ENCODE data around the gene DVL3. TPM values are rescaled to one million over a fixed set of nuclear protein-coding genes. Genes with fewer than 3 reads are reported as not detected.

The DVL3 gene
- total and polyA plus RNA-seq, 4 donors, result 8.6 to 26.3 (median 17.4) TPM

DNA sequence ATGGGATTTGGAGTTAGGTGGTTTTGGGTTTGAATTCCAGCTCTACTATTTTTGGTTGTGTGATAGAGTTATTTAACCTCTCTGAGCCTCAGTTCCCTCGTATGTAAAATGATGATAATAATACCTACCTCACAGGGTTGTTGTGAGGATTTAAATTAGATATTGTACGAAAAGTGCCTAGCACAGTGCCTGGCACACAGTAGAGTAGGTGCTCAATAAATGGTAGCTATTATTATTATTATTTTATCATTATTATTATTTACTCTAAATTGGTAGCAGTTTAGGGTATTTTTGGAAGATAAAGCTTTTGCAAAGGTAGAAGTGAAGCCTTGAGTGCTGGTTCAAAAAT is 18.2 kb downstream of the DVL3 start:
- Histone ChIP-seq H3K4me3 (ENCODE audit: low read depth in 1 of 3, low read length in 3 of 3) (no peak overlapping the region), H3K27ac (ENCODE audit: low read depth in 1 of 2, low read length in 2 of 2) (no peak overlapping the region), H3K36me3 (ENCODE audit: control insufficient read depth in 4 of 4, insufficient read depth in 3 of 4, low read depth in 1 of 4, low read length in 3 of 4) (peaks cover 12 to 35% (median 14%) of the 10 kb centered on the region in 4 donors), H3K4me1 (ENCODE audit: control insufficient read depth in 4 of 4, insufficient read depth in 4 of 4, low read length in 3 of 4) (peaks cover 6 to 29% (median 19%) of the 10 kb centered on the region in 4 donors), H3K27me3 (ENCODE audit: control insufficient read depth in 4 of 4, insufficient read depth in 4 of 4, low read length in 3 of 4) (no peaks in the 10 kb centered on the region), H3K9ac (ENCODE audit: low read depth in 1 of 2, low read length in 2 of 2) (no peak overlapping the region), H3K9me3 (ENCODE audit: control insufficient read depth in 4 of 4, low read length in 3 of 4) (no peaks in the 10 kb centered on the region)
- DNase-seq (ENCODE audit: low spot score), result no peak
- no peak for TF ChIP-seq NR2F2 (IDR thresholded peaks at IDR 0.05)
- 93% methylated on average over 2 of the region's 2 CpGs for WGBS

DNA sequence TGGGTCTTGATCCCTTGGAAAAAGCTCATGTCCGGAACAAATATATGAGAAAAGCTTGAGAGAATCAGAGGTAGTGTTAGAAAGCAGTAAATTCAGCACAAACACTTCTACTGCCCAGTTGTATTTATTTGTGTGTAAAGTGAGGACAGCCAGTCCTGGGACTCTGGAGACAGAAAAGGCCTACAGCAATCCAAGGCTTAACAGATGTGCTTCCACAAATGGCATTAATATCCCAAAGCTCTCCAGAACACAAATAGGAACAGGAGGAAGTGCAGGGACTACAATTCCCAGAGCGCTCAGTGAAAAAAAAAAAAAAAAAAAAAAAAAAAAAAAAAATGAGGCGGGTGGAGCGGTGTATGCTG is 19.1 kb downstream of the DVL3 start:
- H3K27me3 ChIP-seq (ENCODE audit: control insufficient read depth in 4 of 4, insufficient read depth in 4 of 4, low read length in 3 of 4), result no peaks in the 10 kb centered on the region
- no peak for DNase-seq (ENCODE audit: low spot score)
- WGBS, result 22% methylated on average over 4 of the region's 4 CpGs
- H3K4me1 ChIP-seq (ENCODE audit: control insufficient read depth in 4 of 4, insufficient read depth in 4 of 4, low read length in 3 of 4), result peaks cover 6 to 29% (median 19%) of the 10 kb centered on the region in 4 donors
- H3K27ac ChIP-seq (ENCODE audit: low read depth in 1 of 2, low read length in 2 of 2), result no peak overlapping the region
- no peaks in the 10 kb centered on the region for H3K9me3 ChIP-seq (ENCODE audit: control insufficient read depth in 4 of 4, low read length in 3 of 4)
- peaks cover 7 to 37% (median 17%) of the 10 kb centered on the region in 4 donors for H3K36me3 ChIP-seq (ENCODE audit: control insufficient read depth in 4 of 4, insufficient read depth in 3 of 4, low read depth in 1 of 4, low read length in 3 of 4)
- no peak overlapping the region for H3K4me3 ChIP-seq (ENCODE audit: low read depth in 1 of 3, low read length in 3 of 3)
- no peak overlapping the region for H3K9ac ChIP-seq (ENCODE audit: low read depth in 1 of 2, low read length in 2 of 2)
- TF ChIP-seq FOXA1 (IDR thresholded peaks at IDR 0.05) (no peak), JUND (IDR thresholded peaks at IDR 0.05) (peak in 1 of 2 donors; percentile 31), HNF4A (conservative IDR thresholded peaks at IDR 0.05) (peak in 1 of 2 donors; percentile 13), EGR1 (IDR thresholded peaks at IDR 0.05; ENCODE audit: low read depth in 2 of 2) (no peak), HNF4G (IDR thresholded peaks at IDR 0.05) (no peak)
- TF ChIP-seq, protein P1, sequence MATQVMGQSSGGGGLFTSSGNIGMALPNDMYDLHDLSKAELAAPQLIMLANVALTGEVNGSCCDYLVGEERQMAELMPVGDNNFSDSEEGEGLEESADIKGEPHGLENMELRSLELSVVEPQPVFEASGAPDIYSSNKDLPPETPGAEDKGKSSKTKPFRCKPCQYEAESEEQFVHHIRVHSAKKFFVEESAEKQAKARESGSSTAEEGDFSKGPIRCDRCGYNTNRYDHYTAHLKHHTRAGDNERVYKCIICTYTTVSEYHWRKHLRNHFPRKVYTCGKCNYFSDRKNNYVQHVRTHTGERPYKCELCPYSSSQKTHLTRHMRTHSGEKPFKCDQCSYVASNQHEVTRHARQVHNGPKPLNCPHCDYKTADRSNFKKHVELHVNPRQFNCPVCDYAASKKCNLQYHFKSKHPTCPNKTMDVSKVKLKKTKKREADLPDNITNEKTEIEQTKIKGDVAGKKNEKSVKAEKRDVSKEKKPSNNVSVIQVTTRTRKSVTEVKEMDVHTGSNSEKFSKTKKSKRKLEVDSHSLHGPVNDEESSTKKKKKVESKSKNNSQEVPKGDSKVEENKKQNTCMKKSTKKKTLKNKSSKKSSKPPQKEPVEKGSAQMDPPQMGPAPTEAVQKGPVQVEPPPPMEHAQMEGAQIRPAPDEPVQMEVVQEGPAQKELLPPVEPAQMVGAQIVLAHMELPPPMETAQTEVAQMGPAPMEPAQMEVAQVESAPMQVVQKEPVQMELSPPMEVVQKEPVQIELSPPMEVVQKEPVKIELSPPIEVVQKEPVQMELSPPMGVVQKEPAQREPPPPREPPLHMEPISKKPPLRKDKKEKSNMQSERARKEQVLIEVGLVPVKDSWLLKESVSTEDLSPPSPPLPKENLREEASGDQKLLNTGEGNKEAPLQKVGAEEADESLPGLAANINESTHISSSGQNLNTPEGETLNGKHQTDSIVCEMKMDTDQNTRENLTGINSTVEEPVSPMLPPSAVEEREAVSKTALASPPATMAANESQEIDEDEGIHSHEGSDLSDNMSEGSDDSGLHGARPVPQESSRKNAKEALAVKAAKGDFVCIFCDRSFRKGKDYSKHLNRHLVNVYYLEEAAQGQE (IDR thresholded peaks at IDR 0.05), result no peak

DNA sequence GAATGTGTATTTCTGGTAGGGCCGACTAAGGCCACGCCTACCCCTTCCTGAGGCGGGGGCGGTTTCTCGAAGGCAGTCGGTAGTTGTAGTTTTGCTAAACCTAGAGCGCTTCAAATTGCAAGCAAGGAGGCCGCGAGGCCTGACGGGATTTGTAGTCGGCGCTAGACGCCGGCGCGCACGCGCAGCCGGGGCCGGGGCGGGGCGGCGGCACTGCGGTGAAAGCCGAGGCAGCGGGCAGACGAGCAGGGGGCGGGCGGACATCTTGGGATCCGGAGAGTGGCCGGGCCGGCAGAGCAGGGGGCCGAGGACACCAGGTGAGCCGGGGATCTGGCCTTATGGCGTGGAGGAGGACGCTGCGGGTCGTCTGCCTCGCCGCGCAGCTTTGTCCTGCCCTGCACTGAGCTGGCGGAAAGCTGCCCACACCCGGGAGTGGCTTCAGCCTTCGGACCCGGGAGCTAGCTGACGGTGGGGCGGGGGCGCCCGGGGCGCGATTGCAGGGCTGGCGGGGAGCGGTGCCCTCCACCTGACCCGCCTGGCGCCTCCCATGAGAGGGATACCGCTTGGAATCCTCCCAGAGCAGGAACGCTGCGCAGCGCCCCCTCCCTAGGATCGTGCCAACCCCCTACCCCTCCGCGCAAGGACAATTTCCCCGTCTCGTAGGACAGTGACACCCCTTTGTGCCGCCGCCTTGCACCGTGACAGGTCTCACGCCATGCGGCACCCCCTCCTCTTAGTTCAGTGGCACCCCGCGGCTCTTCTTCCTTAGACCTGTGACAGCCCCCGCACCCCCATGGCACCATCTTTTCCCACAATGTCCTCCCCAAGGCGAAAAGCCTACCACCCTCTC is 19.7 kb downstream of the DVL3 start, which contains the start of gene AP2M1:
Gene AP2M1, plus strand, starts transcription at position 210 of the 847 bp plus-strand sequence. CDS start 2,139 bp downstream, outside the sequence.
- H3K36me3 ChIP-seq (ENCODE audit: control insufficient read depth in 4 of 4, insufficient read depth in 3 of 4, low read depth in 1 of 4, low read length in 3 of 4), result peaks cover 10 to 38% (median 21%) of the 10 kb centered on the region in 4 donors
- WGBS, result under 1% methylated on average over 73 of the region's 73 CpGs
- TF ChIP-seq EGR1 (IDR thresholded peaks at IDR 0.05; ENCODE audit: low read depth in 2 of 2) (peak; percentile 97 to 99), SP1 (IDR thresholded peaks at IDR 0.05) (peak; percentile 83), NR2F2 (IDR thresholded peaks at IDR 0.05) (no peak), YY1 (IDR thresholded peaks at IDR 0.05) (peak; percentile 78), HNF4G (IDR thresholded peaks at IDR 0.05) (no peak), GABPA (IDR thresholded peaks at IDR 0.05 in 1 of 2, conservative IDR thresholded peaks at IDR 0.05 in 1 of 2) (peak in 1 of 2 donors; percentile 82), JUND (IDR thresholded peaks at IDR 0.05) (no peak), FOXA2 (IDR thresholded peaks at IDR 0.05) (peak; percentile 23), RAD21 (IDR thresholded peaks at IDR 0.05) (peak in 1 of 2 donors; percentile 23), RXRA (IDR thresholded peaks at IDR 0.05) (peak in 1 of 2 donors; percentile 34)
- TF ChIP-seq, protein P2, sequence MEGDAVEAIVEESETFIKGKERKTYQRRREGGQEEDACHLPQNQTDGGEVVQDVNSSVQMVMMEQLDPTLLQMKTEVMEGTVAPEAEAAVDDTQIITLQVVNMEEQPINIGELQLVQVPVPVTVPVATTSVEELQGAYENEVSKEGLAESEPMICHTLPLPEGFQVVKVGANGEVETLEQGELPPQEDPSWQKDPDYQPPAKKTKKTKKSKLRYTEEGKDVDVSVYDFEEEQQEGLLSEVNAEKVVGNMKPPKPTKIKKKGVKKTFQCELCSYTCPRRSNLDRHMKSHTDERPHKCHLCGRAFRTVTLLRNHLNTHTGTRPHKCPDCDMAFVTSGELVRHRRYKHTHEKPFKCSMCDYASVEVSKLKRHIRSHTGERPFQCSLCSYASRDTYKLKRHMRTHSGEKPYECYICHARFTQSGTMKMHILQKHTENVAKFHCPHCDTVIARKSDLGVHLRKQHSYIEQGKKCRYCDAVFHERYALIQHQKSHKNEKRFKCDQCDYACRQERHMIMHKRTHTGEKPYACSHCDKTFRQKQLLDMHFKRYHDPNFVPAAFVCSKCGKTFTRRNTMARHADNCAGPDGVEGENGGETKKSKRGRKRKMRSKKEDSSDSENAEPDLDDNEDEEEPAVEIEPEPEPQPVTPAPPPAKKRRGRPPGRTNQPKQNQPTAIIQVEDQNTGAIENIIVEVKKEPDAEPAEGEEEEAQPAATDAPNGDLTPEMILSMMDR (IDR thresholded peaks at IDR 0.05; ENCODE audit: low read depth, low read length, missing input control), result no peak
- TF ChIP-seq, protein P3, sequence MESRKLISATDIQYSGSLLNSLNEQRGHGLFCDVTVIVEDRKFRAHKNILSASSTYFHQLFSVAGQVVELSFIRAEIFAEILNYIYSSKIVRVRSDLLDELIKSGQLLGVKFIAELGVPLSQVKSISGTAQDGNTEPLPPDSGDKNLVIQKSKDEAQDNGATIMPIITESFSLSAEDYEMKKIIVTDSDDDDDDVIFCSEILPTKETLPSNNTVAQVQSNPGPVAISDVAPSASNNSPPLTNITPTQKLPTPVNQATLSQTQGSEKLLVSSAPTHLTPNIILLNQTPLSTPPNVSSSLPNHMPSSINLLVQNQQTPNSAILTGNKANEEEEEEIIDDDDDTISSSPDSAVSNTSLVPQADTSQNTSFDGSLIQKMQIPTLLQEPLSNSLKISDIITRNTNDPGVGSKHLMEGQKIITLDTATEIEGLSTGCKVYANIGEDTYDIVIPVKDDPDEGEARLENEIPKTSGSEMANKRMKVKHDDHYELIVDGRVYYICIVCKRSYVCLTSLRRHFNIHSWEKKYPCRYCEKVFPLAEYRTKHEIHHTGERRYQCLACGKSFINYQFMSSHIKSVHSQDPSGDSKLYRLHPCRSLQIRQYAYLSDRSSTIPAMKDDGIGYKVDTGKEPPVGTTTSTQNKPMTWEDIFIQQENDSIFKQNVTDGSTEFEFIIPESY (IDR thresholded peaks at IDR 0.05), result peak; percentile 94
- TF ChIP-seq, protein P4, sequence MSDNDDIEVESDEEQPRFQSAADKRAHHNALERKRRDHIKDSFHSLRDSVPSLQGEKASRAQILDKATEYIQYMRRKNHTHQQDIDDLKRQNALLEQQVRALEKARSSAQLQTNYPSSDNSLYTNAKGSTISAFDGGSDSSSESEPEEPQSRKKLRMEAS (IDR thresholded peaks at IDR 0.05), result peak; percentile 63

More for the DNA sequence above, 19.7 kb downstream of the DVL3 start, which contains the start of gene AP2M1:
- H3K27ac ChIP-seq (ENCODE audit: low read depth in 1 of 2, low read length in 2 of 2), result peak within 1 kb of the TSS; percentile 94 to 95
- H3K27me3 ChIP-seq (ENCODE audit: control insufficient read depth in 4 of 4, insufficient read depth in 4 of 4, low read length in 3 of 4), result no peaks in the 10 kb centered on the region
- no peaks in the 10 kb centered on the region for H3K9me3 ChIP-seq (ENCODE audit: control insufficient read depth in 4 of 4, low read length in 3 of 4)
- H3K9ac ChIP-seq (ENCODE audit: low read depth in 1 of 2, low read length in 2 of 2), result peak within 1 kb of the TSS; percentile 88 to 91
- peaks cover 6 to 29% (median 19%) of the 10 kb centered on the region in 4 donors for H3K4me1 ChIP-seq (ENCODE audit: control insufficient read depth in 4 of 4, insufficient read depth in 4 of 4, low read length in 3 of 4)
- H3K4me3 ChIP-seq (ENCODE audit: low read depth in 1 of 3, low read length in 3 of 3), result peak within 1 kb of the TSS; percentile 79 to 96 (median 92)
- DNase-seq (ENCODE audit: low spot score), result peak; percentile 97
